NCI-H1436 (cell line): ENCODE measurements around the gene DACT1.
"Not testable (repeated sequence)": the region's sequence is repeated elsewhere in the genome, so short reads cannot be mapped to it uniquely, and the experiment has no call there.

Experiments used
- DNase-seq: peaks from one replicate; lab custom pipeline; 2025; lab: John Stamatoyannopoulos, UW

The DACT1 gene

GRCh38 chr14:58637391-58638230 is at the start of gene DACT1:
Gene DACT1 (plus strand): TSS chr14:58637962. CDS start chr14:58638203, 241 bp downstream.
- peak; percentile 23 for DNase-seq

DNA sequence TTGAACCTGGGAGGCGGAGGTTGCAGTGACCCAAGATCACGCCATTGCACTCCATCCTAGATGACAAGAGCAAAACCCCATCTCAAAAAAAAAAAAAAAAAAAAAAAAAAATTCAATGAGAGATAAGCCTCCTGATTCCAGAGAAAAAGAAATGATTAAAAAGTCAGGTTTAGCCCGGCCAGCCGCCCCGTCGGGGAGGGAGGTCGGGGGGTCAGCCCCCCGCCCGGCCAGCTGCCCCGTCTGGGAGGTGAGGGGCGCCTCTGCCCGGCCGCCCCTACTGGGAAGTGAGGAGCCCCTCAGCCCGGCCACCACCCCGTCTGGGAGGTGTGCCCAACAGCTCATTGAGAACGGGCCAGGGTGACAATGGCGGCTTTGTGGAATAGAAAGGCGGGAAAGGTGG is 49.4 kb upstream of the DACT1 start:
- not testable (repeated sequence) for DNase-seq

GRCh38 chr14:58593977-58594376 is 43.8 kb upstream of the DACT1 start:
- no peak for DNase-seq

DNA sequence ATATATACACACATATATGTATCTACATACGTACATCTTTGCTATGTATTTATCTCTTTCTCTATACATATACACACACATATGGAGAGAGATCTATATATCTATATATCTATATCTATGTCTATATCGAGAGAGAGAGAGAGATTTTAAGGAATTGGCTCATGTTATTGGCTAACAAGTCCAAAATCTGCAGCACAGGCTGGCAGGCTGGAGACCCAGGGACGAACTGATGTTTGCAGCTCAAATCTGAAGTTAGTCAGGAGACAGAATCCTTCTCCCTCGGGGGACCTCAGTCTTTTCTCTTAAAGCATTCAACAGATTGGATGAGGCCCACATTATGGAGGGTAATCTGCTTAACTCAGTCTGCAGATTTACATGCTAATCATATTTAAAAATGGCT is 40.7 kb upstream of the DACT1 start:
- no peak for DNase-seq

DNA sequence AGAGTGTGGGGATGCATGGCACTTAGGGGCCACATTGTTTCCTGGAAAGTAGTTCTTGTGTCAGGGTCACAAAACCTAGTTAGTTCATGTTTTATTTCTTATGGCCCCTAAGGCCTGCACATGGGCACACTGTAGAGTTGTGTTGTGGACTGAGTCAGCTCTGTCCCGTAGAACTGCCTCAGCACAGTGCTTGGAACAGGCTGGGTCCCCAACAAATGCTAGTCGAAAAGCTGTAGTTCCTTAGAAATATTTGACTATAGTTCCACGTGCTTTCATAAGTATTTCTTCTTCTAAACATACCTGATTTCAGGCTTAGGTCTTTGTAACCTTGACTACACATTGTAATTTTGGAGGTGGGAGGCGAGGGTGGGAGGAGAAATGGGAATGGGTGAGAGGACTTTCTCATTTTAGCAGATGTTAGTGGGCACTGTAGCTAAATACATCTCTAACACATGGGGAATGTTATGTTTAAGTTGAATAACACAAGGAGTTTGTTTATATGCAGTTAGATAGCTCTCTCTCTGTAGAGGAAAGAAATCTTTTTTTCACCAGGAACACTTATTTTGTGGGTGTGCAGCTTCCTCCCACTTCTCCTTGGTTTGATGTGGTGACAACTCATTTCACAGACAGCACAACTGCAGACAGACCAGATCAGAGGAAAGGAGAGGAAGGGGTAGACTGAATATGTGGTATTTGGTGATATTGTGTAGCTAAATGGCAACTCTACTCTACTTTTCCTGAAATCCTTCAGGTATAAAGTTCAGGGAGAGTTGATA is 39.5 kb upstream of the DACT1 start:
- DNase-seq: no peak

DNA sequence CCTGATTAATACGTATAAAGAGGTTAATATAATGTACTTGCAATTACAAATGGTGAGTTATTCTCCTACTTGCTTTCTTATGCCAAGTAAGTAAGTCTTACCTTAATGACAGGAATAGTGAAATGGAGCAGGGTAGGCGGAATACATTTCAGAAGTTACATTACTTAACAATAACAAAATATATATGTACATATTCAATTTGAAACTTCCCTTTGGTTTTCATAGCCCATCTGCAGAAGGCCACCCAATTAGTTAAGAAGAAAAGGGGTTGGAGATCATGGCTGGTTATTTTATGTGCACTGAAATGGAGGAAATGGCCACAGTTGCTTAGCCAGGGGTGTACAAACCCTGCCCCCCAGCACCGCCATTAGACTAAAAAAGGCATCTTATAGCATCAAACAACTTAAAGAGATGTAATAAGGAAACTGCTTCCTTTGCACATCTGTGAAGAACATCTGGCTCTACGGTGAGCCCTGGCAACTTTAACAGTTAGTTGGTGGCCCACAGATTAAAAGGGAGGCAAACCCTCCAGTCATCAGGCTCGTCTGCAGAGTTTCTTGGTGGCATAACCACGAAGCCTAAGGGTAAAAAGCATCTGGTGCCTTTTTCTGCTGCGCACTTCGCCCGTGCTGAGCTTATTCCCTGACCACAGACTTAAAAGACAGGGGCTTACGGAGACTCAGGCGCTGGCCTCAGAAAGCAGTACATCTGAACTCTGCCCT is 38.8 kb upstream of the DACT1 start:
- no peak for DNase-seq

DNA sequence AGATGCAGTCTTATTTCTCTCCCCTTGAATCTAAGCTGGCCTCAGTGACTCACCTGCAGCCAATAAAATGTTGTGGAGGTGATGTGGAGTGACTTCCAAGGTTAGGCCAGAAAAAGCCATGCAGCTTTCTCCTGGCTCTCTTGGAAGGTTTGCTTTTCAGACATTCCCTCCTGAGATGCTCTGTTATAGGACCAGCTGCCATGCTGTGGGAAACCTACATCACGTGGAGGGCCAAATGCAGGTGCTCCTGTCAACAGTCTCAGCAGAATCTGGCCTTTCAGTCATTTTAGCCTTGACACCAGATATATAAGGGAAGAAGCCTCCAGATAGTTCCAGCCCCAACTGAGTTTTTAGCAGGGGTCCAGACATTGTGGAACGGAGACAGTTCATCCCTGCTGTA is 38.1 kb upstream of the DACT1 start:
- DNase-seq: no peak

- DNase-seq: no peak
These were observed 32.3 kb upstream of the DACT1 start for GRCh38 chr14:58605465-58605864.

DNA sequence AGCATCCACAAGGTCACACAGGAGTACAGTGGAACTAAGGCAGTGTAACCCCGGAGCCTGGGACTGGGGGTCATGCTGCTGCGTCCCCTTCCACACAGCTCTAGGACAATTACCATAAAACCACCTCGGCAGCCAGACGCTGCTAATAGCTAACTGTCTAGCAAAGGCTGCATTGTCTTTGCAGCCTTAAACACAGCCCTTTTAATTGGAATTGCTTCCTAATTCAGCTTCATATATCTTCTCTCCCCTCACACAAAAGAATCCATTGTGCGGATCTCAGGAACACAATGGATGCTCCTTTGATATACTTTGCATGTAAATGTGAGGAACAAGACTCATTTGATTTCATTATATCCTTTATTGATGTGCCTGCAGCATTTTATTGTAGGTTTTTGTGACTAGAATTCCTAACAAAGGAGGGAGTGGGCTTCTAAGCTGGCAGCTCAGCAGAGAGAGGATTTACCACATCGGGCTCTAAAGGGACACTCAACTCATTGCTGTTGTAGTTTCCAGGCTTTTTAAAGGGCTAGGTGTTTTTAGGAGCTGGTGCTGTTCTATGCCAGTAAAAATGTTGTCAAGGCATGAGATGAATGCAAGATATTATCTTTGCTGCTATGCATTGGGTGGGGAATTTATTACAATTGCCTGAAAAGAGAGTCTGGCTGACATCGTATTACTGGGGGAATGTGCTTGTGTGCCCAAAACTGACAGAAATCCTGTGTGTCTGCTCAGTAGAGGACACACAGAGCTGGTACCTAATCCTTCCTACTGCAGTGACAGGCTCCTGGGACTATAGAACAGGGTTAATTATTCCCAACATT is 30.4 kb upstream of the DACT1 start:
- no peak for DNase-seq

- no peak for DNase-seq
These were observed 29.8 kb upstream of the DACT1 start for GRCh38 chr14:58607952-58608317.

- no peak for DNase-seq
These were observed 20.1 kb upstream of the DACT1 start for GRCh38 chr14:58617619-58618018.

DNA sequence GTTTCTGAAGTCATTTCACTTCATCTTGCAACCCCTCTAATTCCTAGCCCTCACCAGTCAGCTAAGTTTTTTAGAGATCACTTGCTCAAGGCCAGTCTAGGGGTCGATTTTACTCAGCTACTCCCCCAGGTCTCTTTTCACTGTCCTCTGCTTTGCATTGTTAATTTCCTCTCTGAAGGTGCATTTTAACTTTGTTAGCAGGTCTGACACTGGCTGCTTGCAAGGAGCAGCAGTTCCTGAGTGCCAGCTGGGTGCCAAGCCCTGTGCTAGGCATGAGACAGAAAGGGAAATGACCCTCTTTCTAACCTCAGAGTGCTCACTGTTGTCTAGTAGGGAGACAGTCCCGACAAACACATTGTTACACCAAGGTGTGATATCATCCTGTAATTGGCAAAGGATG is 17.8 kb upstream of the DACT1 start:
- DNase-seq: no peak

DNA sequence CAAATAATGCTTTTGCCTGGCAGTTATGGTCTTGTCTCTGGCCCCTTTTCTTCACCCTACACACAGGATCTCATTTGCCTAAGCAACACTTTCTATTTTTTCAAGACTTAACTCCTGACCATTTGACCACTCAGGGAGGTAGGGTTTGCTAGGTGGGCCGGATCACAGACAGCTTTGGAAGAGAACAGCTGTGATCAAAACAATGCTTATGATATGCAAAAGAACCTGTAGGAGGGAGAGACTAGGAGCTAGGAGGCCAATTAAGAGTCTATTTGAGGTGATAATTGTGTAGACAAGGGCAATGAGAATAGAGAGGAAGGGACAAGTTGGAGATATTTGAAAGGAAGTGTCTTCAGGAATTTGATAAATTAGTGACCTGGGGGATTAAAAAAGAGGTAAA is 12.3 kb upstream of the DACT1 start:
- no peak for DNase-seq

GRCh38 chr14:58626431-58626831 is 11.3 kb upstream of the DACT1 start:
- no peak for DNase-seq

DNA sequence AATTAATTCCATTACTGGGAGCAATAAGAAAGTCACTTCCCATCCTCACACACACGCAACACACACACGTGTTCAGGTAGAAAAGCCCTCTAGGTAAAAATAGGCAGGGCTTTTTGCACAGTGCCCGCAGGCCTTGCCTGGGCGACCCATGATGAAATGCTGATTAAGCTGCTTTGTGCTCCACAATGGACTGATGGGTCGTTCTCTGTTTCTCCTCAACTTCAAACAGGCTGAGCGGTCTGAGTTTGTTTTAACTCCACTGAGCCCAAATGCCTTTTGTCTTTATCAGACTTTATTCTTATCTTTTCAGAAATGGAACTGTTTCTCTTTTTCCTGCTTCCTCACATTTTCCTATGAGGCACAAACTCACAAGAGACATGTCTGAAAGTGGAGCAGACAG is 9.4 kb upstream of the DACT1 start:
- DNase-seq: no peak

- no peak for DNase-seq
These were observed 8.5 kb upstream of the DACT1 start for GRCh38 chr14:58629281-58629680.

DNA sequence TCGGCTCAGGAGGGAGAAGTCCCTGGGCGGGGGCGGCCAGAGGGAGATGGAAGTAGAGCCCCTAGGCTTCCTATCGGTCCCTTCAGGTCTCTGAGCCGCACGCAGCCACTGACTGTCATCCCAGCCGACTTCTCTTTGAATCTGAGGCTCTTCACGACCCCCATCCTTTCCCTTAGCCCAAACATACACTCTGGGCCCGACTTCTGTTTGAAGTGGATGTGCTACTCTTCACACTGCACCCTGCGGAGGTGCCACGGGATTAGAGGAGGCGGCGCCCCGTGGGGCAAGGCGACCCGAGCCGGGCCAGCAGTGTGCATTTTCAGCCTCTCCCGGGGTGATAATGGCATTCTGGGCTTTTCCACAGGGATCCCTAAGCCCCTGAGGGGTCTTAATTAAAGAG is 6.0 kb upstream of the DACT1 start:
- DNase-seq: no peak

- no peak for DNase-seq
These were observed 3.9 kb upstream of the DACT1 start for GRCh38 chr14:58633831-58634230.

DNA sequence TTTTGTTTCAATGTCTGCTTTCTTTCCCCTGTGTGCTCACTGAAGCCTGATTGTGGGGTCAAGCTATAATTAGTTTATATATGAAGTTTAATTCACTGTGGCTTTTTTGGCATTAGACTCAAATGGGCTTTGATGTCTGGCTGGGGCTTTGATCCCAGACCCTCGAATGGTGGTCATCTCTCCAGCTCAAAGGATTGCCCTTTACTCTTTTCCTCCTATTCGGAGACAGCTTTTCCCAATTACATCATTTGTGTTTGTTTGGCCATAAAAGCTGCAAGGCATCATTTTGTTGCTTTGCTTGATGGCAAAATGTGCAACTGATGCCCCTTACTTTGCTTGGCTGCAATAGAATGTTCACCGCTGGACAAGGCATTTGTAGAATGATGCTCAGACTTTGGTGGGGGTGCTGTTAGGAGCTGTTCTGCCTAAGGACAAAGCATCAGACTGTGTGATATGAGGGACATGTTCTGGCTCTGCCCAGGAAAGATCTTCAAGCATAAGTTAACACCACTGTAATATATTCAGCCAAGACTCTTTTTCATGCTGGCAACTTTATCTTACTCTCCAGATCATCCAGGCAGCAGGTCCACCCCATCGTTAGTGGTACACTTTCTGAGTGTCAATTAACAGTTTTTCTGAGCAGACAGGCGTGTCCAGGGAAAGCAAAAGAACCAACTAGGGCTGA is 3.2 kb upstream of the DACT1 start:
- no peak for DNase-seq

DNA sequence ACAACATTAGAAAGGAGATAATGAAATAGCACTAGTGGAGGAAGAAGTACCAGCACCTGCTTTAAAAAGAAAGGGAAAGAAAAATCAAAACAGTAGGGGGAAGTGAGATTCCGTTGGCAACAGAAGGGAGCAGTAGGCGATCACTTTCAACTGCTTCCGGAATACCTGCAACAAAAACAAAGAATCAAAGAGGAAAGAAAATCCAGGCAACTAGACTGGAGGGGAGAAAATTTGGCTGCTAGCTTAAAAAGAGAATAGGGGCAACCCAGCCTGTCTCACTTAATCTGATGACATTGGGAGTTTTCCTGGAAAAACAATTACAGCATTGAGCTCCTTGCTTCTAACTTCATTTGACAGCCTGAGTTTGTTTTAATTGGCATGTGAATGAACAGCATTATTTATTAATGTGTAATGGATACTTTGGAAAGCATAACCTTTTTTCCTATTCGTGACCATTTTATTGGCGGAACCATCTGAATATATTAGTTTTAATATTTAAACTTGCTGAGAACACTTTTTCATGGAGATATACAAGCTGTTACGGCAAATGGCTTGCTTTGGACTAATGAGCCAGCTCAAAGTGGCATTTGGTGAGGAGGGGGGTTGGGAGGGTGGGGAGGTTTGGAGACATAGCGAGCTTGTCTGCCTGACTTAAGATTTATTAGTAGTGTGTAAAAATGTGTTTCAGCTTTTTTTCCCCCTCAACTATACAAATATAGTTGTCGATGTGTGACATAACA is 2.5 kb upstream of the DACT1 start:
- DNase-seq: no peak

- DNase-seq: no peak
These were observed 1.6 kb upstream of the DACT1 start for GRCh38 chr14:58636129-58636528.
